Osteocyte (in vitro differentiated cells): Measurements from ENCODE around the gene PGM5. TPM values are rescaled to one million over a fixed set of nuclear protein-coding genes. Genes with fewer than 3 reads are reported as not detected.

Experiments
- DNase-seq: peaks from one replicate; pipeline ENCODE4 v3.0.0; 2021; ENCODE audit warnings: mixed read lengths; ENCODE audit not compliant: unreplicated experiment; ENCODE audit errors: extremely low spot score
- H3K27ac Mint-ChIP-seq: one replicate; pipeline ENCODE4 v1.8.0; 2021; ENCODE audit warnings: mild to moderate bottlenecking, mixed read lengths; ENCODE audit not compliant: unreplicated experiment
- H3K27me3 Mint-ChIP-seq: one replicate; pipeline ENCODE4 v1.8.0; 2021; ENCODE audit warnings: mixed read lengths; ENCODE audit not compliant: unreplicated experiment
- H3K36me3 Mint-ChIP-seq: one replicate; pipeline ENCODE4 v1.8.0; 2021; ENCODE audit warnings: mixed read lengths; ENCODE audit not compliant: unreplicated experiment
- H3K4me1 Mint-ChIP-seq: one replicate; pipeline ENCODE4 v1.8.0; 2021; ENCODE audit warnings: mixed read lengths; ENCODE audit not compliant: unreplicated experiment
- H3K4me3 Mint-ChIP-seq: one replicate; pipeline ENCODE4 v1.8.0; 2021; ENCODE audit warnings: mild to moderate bottlenecking, moderate library complexity, mixed read lengths; ENCODE audit not compliant: unreplicated experiment
- H3K9me3 Mint-ChIP-seq: one replicate; pipeline ENCODE4 v1.8.0; 2021; ENCODE audit warnings: mixed read lengths; ENCODE audit not compliant: unreplicated experiment
- total RNA-seq: library from RNA; stranded (reverse); gene quantifications from 2 replicates; pipeline ENCODE4 v1.2.1, GENCODE V29; 2021
- TF ChIP-seq, protein P1 (sequence below): fragments of 200-600 bp; sonication (generic); IDR thresholded peaks from 2 replicates; pipeline ENCODE4 v1.5.0; 2021; ENCODE audit warnings: antibody characterized with exemption, mild to moderate bottlenecking, moderate library complexity

Gene PGM5
- total RNA-seq, 1 donor from 2014 or later = not detected

DNA sequence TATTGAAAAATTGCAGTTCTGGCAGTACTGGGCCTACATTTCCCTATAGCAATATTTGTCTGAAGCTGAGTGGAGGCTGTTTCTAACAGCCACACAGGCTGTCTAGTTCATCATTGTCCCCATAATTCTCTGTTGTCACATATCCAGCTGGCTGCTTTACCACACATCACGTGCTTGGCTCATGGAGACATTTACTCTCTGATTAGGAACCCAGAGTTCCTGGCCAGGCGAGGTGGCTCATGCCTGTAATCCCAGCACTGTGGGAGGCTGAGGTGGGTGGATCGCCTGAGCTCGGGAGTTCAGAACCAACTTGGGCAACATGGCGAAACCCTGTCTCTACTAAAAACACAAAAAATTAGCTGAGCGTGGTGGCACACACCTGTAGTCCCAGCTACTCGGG, 81.4 kb downstream of the PGM5 start:
- DNase-seq = no peak
- TF ChIP-seq, protein P1, sequence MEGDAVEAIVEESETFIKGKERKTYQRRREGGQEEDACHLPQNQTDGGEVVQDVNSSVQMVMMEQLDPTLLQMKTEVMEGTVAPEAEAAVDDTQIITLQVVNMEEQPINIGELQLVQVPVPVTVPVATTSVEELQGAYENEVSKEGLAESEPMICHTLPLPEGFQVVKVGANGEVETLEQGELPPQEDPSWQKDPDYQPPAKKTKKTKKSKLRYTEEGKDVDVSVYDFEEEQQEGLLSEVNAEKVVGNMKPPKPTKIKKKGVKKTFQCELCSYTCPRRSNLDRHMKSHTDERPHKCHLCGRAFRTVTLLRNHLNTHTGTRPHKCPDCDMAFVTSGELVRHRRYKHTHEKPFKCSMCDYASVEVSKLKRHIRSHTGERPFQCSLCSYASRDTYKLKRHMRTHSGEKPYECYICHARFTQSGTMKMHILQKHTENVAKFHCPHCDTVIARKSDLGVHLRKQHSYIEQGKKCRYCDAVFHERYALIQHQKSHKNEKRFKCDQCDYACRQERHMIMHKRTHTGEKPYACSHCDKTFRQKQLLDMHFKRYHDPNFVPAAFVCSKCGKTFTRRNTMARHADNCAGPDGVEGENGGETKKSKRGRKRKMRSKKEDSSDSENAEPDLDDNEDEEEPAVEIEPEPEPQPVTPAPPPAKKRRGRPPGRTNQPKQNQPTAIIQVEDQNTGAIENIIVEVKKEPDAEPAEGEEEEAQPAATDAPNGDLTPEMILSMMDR = no peak
- H3K4me3 Mint-ChIP-seq = no peak overlapping the region

DNA sequence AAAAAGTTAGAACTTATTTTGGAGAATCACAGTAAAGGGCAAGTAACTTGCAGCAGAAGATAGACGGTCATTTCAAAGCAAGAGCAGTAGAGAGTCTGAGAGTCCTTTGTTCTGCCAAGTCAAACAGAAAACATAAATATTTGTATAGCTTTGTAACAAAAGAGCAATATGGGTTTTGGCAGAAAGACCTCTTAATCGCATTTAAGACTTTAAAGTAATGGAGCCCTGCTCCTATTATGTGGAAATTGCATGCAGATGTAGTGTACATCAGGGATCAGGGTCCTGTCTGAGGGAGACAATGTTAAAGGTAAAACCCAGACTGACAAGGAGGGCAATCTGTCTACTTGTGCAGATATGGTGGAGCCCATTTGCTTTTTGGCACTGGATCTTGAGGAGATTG, 87.2 kb downstream of the PGM5 start:
- no peaks in the 10 kb centered on the region for H3K27me3 Mint-ChIP-seq
- no peak for DNase-seq
- TF ChIP-seq, protein P1 = no peak
- H3K36me3 Mint-ChIP-seq = no peaks in the 10 kb centered on the region
- H3K9me3 Mint-ChIP-seq = peaks cover 15% of the 10 kb centered on the region
- no peaks in the 10 kb centered on the region for H3K4me1 Mint-ChIP-seq
- no peak overlapping the region for H3K27ac Mint-ChIP-seq
- no peak overlapping the region for H3K4me3 Mint-ChIP-seq

More for the DNA sequence above, 81.4 kb downstream of the PGM5 start:
- no peaks in the 10 kb centered on the region for H3K4me1 Mint-ChIP-seq
- H3K27me3 Mint-ChIP-seq = no peaks in the 10 kb centered on the region
- no peak overlapping the region for H3K27ac Mint-ChIP-seq
- H3K9me3 Mint-ChIP-seq = peaks cover 7% of the 10 kb centered on the region
- no peaks in the 10 kb centered on the region for H3K36me3 Mint-ChIP-seq

DNA sequence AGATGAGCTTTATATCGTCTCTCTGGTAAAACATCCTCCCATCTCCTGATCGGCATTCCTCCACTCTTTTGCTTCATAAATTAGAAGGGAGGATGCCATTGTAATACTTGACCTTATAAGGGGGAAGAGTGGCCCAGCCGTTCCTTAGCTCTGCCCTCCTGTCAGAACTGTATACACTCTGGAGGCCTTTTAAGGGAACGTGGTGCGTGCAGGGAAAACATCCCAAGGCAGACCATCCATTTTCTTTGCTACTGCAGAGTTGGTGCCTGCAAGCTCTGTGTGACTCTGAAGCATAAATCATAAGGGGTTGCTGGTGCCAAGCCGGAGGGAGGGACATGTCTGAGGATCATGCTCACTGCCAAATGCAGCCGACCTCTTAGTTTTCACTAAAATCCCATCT, 90.4 kb downstream of the PGM5 start:
- H3K27ac Mint-ChIP-seq = no peak overlapping the region
- TF ChIP-seq, protein P1 = no peak

DNA sequence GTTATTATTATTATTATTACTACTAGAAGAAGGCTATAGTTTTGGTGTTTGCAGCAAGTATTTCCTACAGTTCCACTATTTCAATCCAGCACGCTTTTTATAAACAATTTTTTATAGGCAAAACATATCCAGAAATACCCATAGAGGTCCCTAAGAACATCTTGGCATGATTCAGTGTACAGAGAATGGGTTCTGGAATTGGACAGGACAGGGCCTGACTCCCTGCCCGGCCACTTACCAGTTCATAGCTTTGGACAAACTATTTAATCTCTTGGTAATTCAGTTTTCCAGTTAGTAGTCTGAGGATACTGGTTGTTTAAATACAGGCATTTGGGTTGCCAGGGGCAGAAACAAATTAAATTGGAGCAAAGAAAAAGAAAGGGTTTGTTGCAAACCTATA, 91.2 kb downstream of the PGM5 start:
- DNase-seq = no peak
- no peak overlapping the region for H3K27ac Mint-ChIP-seq
- no peak overlapping the region for H3K4me3 Mint-ChIP-seq
- TF ChIP-seq, protein P1 = no peak
- H3K4me1 Mint-ChIP-seq = no peaks in the 10 kb centered on the region
- peaks cover 8% of the 10 kb centered on the region for H3K9me3 Mint-ChIP-seq
- H3K27me3 Mint-ChIP-seq = no peaks in the 10 kb centered on the region
- no peaks in the 10 kb centered on the region for H3K36me3 Mint-ChIP-seq

More for the DNA sequence above, 90.4 kb downstream of the PGM5 start:
- no peak for DNase-seq
- Mint-ChIP-seq H3K27me3 (no peaks in the 10 kb centered on the region), H3K9me3 (peaks cover 8% of the 10 kb centered on the region), H3K36me3 (no peaks in the 10 kb centered on the region), H3K4me3 (no peak overlapping the region), H3K4me1 (no peaks in the 10 kb centered on the region)

DNA sequence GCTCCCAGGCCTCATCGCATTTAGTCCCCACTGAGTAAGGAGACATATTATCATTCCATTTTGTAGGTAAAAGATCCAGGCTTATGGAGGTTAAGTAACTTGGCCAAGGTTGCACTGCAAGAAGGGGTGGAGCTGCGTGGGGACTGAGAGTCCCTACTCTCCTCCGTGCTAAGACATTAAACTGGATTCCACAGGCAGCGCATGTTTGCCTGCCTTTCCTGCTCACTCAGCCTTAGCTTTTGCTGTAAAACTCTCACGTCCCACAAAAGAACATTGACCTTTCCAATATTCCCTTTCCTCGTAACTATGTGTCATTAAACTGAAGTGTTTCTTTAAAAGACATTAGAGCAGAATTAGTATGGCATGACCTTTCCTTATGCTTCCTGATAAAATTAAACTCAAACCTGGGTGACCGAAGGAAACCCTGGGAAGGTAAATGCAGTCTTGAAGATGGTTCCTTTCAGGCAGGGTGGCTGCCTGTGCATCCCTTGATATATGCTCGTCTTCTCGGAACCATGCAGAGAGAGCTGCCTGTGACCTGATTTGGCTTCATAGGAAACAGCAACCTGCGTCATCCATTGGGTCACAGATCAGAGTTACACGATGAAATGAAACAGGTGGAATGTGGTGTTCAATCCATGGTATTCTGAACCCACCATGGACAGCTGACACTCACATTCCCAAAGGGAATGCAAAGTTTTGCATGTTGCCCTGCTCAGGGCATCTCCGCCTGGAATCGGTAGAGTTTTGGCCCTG, 98.3 kb downstream of the PGM5 start:
- TF ChIP-seq, protein P1 = no peak
- H3K27ac Mint-ChIP-seq = no peak overlapping the region
- no peak overlapping the region for H3K4me3 Mint-ChIP-seq
- no peaks in the 10 kb centered on the region for H3K9me3 Mint-ChIP-seq
- H3K27me3 Mint-ChIP-seq = no peaks in the 10 kb centered on the region
- no peaks in the 10 kb centered on the region for H3K36me3 Mint-ChIP-seq
- no peaks in the 10 kb centered on the region for H3K4me1 Mint-ChIP-seq
- DNase-seq = no peak
